Astrocyte of the cerebellum (primary cell): ENCODE data around the gene FRMD4A.

Experiments
- DNase-seq: peaks from one replicate; pipeline ENCODE4 v3.0.0-alpha.2; 2011; ENCODE audit warnings: low read depth
- H3K4me3 ChIP-seq: 2 replicates; pipeline ENCODE4 v1.5.1; 2011; ENCODE audit warnings: mild to moderate bottlenecking, low read depth, low read length, moderate library complexity
- CTCF ChIP-seq: IDR thresholded peaks from 2 replicates; pipeline ENCODE4 v1.5.1; 2012; ENCODE audit warnings: low read length, low read depth, moderate library complexity, mild to moderate bottlenecking; ENCODE audit errors: missing control alignments
- in situ Hi-C: cut with HindIII; loops from 2 replicates; pipeline ENCODE4 v1.10.0; 2017; ENCODE audit warnings: low sequenced_read_pairs

FRMD4A gene

GRCh38 chr10:14304046-14304445, 26.7 kb downstream of the FRMD4A start:
- DNase-seq = no peak
- in situ Hi-C loops = no loop called here
- TF ChIP-seq CTCF = no peak
- H3K4me3 ChIP-seq = no peak overlapping the region

- TF ChIP-seq CTCF = peak; percentile 65
Measured at GRCh38 chr10:14302035-14302434, 28.7 kb downstream of the FRMD4A start.

GRCh38 chr10:14299556-14299955, 31.2 kb downstream of the FRMD4A start:
- H3K4me3 ChIP-seq = no peak overlapping the region
- DNase-seq = no peak
- TF ChIP-seq CTCF = no peak
- in situ Hi-C loops = no loop called here

More at GRCh38 chr10:14302035-14302434, 28.7 kb downstream of the FRMD4A start:
- H3K4me3 ChIP-seq = no peak overlapping the region
- DNase-seq = peak; percentile 13
- in situ Hi-C loops = no loop called here

DNA sequence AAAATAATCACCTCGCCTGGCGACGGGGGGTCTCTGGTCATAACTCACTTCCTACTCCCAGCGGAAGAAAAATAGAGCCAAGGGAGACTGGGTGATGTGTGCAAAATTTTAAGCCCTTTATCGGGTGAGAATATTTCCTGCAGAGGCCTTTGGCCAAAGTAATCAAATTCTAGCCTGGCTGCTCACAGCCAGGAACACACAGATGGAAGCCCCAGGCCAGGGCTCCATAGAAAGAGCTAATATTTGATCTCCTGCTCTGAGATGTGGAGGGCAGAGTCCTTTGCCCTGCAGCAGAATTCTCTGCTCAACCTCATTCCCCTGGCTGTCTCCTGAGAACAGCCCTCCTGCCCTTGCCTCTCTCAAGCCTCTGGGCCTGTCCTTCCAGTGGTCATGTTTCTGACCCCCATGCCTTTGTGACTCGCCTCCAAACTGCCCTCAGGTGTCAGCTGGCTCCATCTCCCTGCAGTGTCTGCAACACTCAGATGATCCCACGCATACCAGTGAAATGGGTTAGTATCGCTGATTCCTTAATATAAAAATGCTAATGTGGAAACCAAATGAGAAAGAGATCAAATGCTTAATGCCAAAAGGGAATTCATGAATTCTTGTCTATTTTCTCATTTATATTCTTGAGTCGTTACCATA, 34.5 kb downstream of the FRMD4A start:
- no peak for TF ChIP-seq CTCF
- no peak for DNase-seq
- in situ Hi-C loops = no loop called here
- no peak overlapping the region for H3K4me3 ChIP-seq

- no peak for TF ChIP-seq CTCF
- in situ Hi-C loops = no loop called here
- H3K4me3 ChIP-seq = no peak overlapping the region
Measured at GRCh38 chr10:14294347-14295059, 36.2 kb downstream of the FRMD4A start.

DNA sequence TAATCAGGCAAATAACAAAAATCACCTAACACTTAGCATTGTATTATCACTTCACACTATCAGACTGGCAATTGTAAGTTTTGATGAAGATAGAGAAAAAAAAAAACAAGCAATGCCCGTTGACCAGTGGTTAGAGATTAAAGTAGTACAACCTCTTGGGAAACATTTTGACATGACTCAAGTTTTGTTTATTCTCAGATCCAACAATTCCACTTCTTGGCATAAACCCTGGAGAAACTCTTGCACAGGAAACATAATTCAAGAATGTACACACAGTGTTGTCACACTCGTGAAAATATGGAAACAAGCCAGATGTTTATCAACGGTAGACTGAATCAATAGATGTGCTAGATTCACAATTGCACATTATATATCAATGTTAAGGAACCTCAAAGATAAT, 37.2 kb downstream of the FRMD4A start:
- in situ Hi-C loops = no loop called here
- TF ChIP-seq CTCF = no peak
- DNase-seq = no peak
- H3K4me3 ChIP-seq = no peak overlapping the region

More at GRCh38 chr10:14294347-14295059, 36.2 kb downstream of the FRMD4A start:
- no peak for DNase-seq
